HG03097 (cell line): ENCODE results near the gene KCNK1.
"Not testable (repeated sequence)": the region's sequence is repeated elsewhere in the genome, so short reads cannot be mapped to it uniquely, and the experiment has no call there.

Source experiments
- ATAC-seq: cut with Tn5 transposase; IDR thresholded peaks from one replicate; pipeline ENCODE4 v1.9.1; 2021; ENCODE audit not compliant: unreplicated experiment, low FRiP score

The KCNK1 gene

DNA sequence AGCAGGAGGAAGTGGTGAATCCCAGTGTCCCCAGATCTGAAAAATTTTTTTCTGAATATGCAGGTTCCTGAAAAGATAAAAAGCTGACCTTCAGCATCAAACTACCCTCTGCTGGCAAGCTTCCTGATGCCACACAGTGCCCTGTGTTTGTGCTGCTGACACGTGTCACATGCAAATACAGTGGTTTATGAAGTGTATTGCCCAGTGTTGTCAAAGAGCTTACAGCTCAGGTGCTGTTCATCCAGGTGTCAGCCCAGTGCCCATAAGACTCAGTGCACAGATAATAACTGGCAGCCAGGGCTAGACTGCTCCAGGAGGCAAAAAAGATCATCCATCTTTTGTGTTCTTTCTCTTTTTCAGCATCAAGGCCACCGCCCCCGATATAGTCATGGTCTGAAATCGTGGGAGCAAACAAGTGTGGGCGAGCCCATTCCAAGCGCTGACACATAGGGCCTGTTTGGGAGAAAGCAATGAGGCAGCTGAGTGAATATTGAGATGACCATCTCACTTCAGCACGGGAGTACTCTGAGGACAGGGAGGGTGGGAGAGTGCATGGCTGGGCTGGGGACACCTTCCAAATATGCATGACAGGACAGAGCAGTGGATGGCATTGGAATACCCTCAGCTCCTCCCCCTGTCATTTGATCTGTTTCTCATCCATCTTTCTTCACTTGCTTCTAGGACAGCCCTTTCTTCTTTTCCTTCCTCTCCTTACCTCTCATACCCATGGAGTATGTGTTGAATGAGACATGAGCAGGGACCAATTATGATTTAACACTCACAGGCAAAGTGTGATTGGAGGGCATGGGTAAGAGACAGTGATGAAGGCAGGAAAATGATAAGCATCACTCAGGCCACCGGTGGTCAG lies 6.4 kb upstream of the KCNK1 start:
- no peak for ATAC-seq

DNA sequence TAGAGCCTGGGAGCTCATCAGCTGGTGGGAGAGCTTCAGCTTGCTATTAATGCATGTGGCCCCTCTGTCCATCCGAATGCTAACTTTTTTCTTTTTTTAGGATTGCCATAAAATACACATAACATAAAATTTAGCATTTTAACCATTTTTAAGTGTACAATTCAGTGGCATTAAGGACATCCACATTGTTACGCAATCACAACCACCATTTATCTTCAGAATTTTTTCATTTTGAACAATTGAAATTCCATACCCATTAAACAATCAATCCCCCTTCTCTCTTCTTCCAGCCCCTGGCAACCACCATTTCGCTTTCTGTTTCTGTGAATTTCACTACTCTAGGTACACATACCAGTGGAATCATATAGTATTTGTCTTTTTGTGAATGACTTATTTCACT lies 4.9 kb upstream of the KCNK1 start:
- no peak for ATAC-seq

DNA sequence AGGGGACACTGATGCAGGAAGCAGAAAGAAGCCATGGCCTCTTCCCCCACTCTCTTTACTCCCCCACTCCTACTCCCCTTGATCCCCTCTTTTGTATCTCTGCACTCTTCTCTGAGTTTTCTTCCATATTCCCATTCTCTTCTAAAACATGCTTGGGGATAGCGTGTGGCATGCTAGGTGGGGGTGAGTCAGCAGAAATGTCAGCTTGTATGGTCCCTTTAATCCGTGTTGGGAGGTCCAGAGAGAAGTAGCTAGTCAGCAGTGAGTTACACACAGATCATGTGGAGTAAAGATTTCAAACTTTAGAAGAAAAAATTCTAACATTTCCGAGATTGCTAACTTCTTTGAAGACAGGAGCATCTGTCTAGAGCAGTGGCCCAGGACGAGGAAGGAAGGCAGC lies 4.0 kb upstream of the KCNK1 start:
- no peak for ATAC-seq

DNA sequence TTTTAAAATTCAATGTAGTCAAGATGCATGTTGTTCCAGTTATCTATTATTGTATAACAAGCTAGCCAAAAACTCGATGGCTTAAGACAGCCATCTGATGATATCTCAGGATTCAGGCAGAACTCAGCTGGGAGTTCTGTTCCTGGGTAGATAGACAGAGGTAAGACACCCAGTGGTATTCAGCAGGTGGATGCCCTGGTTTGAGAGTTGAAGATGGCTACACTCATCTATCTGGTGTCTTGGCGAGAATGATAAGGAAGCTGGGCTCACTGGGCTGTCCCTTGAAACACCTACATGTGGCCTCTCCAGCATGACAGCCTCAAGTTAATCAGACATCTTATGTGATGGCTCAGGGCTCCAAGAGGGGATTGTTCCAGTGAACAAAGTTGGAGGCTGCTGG lies 3.3 kb upstream of the KCNK1 start:
- ATAC-seq = no peak

DNA sequence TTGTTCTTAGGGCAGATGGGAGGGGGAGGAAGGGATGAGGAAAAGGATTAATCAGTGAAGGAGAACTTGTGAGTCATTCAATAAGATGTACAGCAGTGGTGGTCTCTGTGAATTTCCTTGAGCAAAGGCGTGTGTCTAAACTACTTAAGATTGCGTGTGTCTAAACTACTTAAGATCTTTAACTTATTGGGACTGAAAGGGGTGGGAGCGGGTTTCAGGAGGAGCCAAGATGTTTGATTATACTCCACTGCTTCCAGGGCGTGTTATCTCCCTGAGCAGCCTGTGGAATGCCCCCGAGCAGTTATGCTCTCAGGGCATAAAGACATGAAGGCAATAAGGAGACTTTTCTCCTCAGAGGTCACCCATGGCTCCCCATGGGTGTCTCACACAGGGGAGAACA lies 2.5 kb upstream of the KCNK1 start:
- not testable (repeated sequence) for ATAC-seq

DNA sequence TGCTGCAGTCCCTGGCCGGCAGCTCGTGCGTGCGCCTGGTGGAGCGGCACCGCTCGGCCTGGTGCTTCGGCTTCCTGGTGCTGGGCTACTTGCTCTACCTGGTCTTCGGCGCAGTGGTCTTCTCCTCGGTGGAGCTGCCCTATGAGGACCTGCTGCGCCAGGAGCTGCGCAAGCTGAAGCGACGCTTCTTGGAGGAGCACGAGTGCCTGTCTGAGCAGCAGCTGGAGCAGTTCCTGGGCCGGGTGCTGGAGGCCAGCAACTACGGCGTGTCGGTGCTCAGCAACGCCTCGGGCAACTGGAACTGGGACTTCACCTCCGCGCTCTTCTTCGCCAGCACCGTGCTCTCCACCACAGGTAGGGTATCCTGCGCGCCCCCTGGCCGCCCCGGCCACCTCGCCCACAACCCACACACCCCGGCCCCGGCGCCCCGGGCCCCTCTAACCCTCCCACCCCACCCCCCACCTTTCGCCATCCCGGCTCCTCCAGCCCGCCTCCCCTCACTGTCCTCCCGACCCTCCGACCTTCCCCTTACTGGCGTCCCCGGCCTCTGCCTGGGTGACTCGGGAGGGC lies 352 bp downstream of the KCNK1 start:
- no peak for ATAC-seq

DNA sequence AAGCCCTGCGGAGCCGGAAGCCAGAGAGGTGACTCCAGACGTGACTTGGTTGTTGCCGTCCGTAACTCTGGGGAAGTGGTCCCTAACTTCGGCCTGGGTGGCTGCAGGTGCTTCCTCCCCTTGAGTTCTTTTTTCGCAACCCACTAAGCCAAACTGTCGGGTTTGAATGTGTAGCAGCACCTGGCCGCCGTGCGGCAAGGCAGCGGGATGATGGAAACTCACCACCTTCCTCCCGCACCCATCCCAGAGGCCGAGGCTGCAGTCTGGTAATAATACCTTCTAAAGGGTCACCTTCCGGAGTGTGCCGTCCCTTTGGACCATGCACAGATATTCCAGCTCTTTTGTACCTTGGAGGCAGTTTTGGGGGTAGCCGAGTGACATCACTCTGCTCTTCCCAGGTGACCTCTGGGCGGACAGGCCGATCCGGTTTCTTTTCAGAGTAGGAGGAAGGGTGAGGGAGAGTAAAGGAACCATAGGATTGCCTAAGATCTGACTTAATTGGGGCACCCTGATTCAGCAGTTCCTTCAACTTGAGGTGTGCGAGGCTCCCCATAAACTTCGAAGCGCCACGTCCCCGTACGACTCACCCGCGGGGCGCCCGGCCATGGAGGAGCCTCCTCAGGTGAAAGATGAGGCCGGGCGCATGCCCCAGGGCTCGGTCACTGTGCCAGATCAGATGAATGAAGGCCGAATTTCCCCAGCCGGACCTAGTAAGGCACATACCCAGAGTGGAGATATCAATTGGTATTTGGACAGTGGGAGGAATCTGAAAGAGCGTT lies 1.0 kb downstream of the KCNK1 start:
- no peak for ATAC-seq

DNA sequence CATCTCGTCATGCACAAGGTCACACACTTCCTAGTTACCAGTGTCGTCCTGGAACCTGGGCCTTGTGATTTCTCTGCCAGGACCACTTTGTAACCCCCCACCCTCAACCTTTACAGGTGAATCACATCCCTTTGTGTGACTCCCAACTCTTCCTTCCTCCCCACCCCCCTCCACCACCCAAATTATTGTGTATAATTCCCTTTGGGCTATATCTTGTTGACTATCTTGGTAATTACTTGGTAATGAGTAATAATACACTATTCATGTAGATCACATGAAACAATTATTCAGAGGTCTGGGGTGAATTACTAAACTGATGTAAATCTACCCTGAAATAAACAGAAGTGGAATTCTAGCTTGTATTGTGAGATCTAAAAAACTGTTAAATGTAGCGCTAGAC lies 1.7 kb downstream of the KCNK1 start:
- no peak for ATAC-seq

DNA sequence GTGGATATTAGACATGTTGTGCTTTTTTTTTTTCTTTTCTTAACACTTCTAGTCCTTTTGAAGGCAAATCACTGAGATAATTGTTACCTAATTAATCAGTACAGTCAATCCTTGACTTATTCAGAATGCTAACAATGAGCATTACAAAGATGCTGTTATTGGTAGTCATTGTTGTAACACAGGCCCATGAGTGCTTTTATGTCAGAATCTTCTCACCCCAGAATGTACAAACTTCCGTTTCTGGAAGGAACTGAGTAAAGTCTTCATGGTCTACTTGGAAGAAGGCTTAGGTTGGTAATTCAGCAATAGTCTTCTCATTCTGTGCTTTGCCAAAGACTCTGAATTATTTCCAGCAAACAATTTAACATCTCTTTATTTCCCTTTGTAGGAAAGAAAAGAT lies 3.1 kb downstream of the KCNK1 start:
- no peak for ATAC-seq

DNA sequence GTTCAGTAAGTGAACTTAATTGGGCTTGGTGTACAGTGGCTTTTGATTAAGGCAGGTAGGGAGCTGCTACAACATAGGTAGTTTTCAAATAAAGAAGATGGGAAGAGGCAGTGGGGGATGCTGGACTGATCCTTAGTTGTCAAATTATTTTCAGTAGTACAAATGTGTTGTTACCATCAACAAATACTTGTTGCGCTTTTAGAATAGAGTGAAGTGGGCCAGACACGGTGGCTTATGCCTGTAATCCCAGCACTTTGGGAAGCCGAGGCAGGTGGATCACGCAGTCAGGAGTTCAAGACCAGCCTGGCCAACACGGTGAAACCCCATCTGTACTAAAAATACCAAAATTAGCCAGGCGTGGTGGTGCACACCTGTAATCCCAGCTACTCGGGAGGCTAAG lies 5.5 kb downstream of the KCNK1 start:
- ATAC-seq = not testable (repeated sequence)

DNA sequence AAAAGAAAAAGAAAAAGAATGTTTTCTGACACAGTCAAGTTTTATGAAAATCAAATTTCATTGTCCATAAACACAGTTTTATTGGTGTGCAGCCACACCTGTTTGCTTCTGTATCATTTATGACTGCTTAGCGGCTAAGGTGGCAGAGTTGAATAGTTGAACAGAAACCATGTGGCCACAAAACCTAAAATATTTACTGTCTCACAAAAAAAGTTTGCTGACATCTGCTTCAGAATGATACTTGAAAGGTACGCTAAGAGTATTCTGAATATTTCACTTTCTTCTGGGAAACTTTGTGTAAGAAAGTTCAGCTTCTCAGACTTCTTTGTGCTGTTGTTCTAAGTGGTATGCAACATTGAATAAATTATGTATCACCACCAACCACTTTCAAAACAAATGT lies 6.2 kb downstream of the KCNK1 start:
- no peak for ATAC-seq

DNA sequence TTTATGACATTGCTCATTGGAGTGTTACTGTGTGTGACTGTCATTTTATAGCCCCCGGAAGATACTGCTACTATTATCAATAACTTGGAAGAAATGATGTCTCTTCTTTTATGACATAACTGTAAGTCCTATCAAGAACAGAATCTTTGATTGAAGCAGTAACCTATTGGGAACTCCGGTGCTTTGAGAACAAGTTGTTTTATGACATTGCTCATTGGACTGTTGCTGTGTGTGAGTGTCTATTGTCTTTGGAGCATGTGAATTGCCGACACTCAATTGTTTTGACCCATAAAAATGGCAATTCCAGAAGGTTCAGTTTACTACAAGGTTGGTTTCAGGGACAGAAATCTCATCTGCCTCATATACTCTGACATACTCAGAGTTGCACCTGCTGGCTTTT lies 8.0 kb downstream of the KCNK1 start:
- ATAC-seq = no peak

DNA sequence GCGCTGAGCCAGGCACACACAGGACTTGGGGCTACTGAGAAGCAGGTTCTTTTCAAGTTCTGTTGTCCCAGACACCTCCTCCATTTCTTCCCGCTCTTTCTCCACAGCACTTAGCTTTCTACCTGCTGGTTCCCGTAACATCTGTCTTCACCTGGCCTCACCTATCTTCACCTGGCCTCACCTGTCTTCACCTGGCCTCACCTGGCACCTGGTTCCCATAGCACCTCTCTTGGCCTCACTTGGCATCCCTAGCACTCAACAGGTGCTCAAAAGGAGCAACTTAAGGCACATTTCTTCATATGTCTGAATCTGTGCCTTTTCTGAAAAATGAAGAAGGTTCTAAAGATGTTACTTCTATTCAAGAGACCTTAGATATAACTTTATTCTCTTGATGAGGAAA lies 10.4 kb downstream of the KCNK1 start:
- no peak for ATAC-seq

DNA sequence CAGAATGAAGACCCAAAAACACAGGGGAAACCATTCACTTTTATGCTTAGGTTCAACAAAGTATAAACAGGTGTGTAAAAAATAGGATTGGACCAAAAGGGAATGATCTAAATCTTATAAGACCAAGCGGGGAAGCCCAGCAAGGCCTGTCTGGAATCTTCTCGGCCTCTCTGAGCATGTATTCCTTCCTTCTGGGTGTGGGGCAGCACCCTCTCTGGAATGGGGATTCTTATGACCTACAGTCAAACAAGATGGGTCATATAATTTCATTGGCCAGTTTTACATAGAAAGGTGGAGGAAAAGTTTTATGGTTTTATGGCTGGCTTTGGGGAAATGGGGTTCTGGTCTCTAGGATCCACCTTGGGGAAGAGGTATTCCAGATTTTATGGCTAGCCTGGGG lies 11.2 kb downstream of the KCNK1 start:
- ATAC-seq = no peak

DNA sequence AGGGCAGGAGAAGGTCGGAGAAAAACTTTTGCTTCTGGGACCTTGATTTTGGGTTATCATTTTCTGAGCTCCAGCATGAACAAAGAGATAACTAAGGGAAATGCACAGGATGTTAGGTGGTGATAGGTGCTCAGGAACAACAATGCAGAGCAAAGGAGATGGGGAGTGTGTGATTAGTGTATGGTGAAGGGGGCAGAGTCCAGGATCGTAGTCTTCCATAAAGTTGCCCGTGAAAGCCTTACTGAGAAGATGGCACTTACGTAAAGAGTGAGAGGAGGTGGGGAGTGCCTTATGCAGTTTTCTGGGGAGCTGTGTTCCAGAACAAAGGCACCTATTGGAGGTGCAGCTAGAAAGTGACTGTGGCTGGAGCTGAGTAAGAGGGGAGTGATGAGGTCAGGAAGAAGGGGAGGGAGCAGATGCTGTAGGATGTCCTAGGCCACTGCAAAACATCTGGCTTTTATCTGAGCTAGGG lies 11.6 kb downstream of the KCNK1 start:
- no peak for ATAC-seq

DNA sequence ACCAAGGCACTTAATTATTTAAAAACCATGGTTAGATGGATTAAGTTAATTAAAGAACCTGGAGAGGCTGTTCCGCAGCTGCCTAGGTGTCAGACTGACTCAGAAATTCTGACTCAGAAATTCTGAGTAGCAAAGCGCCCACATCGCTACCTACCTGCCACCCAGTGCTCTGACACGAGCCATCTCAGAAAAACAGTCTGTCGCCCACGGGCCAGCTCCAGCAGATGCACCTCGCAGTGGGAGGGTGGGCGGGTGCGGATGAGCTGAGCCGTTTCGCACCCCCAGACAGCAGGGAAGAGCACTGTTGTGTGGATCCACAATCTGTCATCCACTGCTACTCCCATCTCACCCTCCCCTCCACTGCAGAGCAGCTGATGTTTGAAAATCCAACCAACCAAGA lies 13.5 kb downstream of the KCNK1 start:
- no peak for ATAC-seq

DNA sequence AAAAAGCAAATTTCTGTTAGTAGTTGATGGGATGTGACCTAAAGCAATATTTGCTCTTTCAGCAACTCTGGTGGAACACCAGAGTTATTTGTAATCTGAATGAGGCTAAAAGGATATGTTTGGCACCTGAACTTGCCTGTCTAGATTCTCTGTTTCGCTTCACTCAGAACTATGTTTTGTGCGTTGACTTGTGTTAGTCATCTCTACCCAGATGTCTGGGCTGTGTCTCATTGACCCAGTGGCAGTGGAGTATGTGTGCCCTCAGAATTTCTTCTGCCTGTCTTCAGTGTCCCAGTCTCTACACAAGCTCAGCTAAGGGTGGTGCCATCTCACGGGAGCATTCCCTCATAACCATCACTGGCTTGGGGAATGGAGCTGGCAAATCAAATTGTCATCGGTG lies 13.9 kb downstream of the KCNK1 start:
- no peak for ATAC-seq

DNA sequence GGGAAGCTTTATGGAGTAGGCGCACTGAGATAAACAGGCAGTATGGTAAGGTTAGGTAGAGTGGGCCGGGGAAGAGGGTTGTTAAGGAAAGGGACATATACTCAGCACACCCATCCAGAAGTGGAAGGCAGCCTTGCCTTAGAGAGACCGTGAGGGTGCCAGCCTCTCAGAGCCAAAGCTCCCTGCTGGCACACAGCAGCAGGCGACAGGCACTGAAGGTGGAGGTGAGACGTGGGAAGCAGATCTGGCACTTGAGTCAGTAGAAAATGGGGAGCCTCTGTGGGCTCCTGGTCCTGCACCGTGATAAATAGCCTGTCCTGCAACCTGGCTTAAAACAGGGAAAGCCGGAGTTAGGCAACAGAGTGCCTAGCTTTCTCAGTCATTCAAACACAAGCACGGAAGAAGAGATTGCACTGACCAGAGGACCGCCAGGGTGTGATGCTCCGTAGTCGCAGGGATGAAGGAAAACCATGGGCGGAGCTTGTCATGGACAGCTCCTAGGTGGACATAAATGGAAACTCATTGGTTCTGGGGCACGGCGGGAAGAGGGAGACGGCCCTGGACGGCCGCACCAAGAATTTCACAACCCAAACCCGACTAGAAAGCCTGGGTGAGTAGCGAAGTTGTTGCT lies 15.5 kb downstream of the KCNK1 start:
- ATAC-seq = no peak

DNA sequence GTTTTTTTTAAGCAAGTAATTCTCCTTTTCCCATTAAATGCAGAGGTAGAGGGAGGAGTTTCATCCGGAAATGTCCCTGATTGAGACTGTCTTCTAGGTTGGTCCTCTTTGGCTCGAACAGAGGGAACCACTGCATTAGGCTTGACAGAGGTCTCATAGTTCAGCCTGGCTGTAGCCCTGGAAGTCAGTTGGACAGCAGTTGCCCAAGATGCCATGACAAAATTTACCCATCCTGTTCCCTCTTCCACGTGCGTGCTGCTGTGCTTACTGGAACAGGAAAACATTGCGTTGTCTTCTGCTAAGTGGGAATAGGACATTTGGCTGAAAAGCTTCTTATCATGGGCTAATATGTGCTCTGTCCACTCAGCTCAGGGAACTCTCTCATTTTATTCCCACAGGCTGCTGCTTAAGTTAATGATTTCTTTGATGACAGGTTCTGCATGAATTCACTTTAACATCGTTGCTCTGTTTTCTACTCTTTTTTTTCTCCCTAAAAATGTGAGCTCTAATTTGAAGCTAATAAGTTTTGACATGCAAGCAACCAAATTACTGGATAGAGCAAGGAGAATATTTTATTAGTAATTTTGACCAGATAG lies 18.0 kb downstream of the KCNK1 start:
- no peak for ATAC-seq

DNA sequence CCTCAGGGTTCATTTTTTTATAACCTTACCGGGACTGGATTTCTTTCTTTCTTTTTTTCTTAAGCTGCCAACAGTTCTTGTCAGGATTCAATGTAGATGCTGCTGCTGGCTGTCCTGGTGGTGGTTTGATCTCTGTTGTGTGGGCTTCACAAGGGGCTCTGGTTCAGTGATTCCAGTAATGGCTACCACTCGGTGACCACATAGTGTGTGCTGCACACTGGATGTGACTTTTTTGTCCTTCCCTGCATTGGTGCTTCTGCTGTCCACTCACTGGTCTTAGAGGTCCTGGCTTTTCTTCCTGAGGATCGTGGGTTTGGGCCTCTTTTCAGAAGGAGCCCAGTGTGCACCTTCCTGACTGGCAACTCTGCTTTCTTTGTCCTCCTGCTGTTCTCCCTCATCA lies 18.5 kb downstream of the KCNK1 start:
- ATAC-seq = no peak
